Activated T-cell treated with anti-CD3 and anti-CD28 coated beads, Interleukin-2, amount 50 U/mL, for 4 hours (primary cell): ENCODE results near the gene TEKT5. TPM values are rescaled to one million over a fixed set of nuclear protein-coding genes. Genes with fewer than 3 reads are reported as not detected.
"Not testable (repeated sequence)": the region's sequence is repeated elsewhere in the genome, so short reads cannot be mapped to it uniquely, and the experiment has no call there.

Source experiments
- ATAC-seq, 2 donors: fragments of 200-7000 bp; cut with Tn5 transposase; one replicate each; pipeline ENCODE4 v1.10.0; 2021
- DNase-seq: peaks from one replicate; pipeline ENCODE4 v3.0.0-alpha.2; 2020
- H3K27me3 Mint-ChIP-seq: one replicate; pipeline ENCODE4 v1.8.0; 2021; ENCODE audit warnings: low read depth, mixed read lengths
- H3K36me3 Mint-ChIP-seq: one replicate; pipeline ENCODE4 v1.8.0; 2022; ENCODE audit warnings: mixed read lengths; ENCODE audit not compliant: insufficient read depth
- H3K4me1 Mint-ChIP-seq: one replicate; pipeline ENCODE4 v1.8.0; 2021; ENCODE audit warnings: low read depth, mixed read lengths
- H3K4me3 Mint-ChIP-seq: one replicate; pipeline ENCODE4 v1.8.0; 2021; ENCODE audit warnings: mild to moderate bottlenecking, moderate library complexity, mixed read lengths
- H3K9me3 Mint-ChIP-seq: one replicate; pipeline ENCODE4 v1.8.0; 2021; ENCODE audit warnings: mixed read lengths
- total RNA-seq, 3 donors: library from RNA; stranded (reverse); gene quantifications; one replicate each; pipeline ENCODE4 v1.2.1, GENCODE V29; 2021

Gene TEKT5
- total RNA-seq, 3 donors from 2014 or later = not detected

- Mint-ChIP-seq H3K4me1 (no peaks in the 10 kb centered on the region), H3K4me3 (no peak overlapping the region)
- no peak for ATAC-seq
These were observed 14.2 kb upstream of the TEKT5 start for GRCh38 chr16:10708969-10709368.

DNA sequence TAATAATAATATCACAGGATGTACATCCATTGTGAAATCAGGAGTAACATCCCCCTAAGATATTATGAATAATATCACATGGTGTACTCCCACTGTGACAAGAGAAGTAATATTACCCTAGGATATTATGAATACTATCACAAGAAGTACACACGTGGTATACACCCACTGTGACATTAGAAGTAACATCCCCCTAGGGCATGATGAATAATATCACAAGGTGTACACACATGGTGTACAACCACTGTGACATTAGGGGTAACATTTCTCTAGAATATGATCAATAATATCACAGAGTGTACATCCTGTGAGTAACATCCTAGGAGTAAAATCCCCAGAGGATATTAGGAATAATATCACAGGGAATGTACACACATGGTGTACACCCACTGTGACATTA, 5.0 kb upstream of the TEKT5 start:
- no peak for ATAC-seq
- Mint-ChIP-seq H3K9me3 (no peaks in the 10 kb centered on the region), H3K36me3 (no peaks in the 10 kb centered on the region), H3K27me3 (peaks cover 14% of the 10 kb centered on the region), H3K4me1 (no peaks in the 10 kb centered on the region), H3K4me3 (no peak overlapping the region)
- no peak for DNase-seq

More at GRCh38 chr16:10708969-10709368, 14.2 kb upstream of the TEKT5 start:
- Mint-ChIP-seq H3K36me3 (no peaks in the 10 kb centered on the region), H3K27me3 (peaks cover 9% of the 10 kb centered on the region), H3K9me3 (no peaks in the 10 kb centered on the region)
- no peak for DNase-seq

DNA sequence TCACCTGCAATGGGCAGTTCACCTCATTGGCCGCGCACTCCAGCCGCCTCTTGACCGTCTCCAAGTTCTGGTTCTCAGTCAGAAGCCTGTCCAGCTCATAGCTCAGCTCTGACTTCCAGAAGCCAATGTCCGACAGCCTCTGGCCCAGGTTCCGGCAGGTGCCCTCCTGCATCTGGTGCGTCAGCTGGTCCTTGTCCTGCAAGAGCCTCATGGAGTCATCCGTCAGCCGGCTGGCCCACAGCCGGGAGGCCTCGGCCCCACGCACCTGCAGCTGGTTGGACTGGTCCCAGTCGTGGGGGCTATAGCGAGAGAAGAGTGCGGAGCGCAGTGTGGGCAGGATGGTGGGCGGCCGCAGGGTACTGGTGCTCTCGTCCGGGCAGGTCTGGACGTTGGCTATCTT, 424 bp downstream of the TEKT5 start:
- Mint-ChIP-seq H3K36me3 (no peaks in the 10 kb centered on the region), H3K4me3 (no peak overlapping the region), H3K4me1 (no peaks in the 10 kb centered on the region), H3K27me3 (peaks cover 36% of the 10 kb centered on the region), H3K9me3 (no peaks in the 10 kb centered on the region)
- no peak for DNase-seq
- ATAC-seq = no peak

DNA sequence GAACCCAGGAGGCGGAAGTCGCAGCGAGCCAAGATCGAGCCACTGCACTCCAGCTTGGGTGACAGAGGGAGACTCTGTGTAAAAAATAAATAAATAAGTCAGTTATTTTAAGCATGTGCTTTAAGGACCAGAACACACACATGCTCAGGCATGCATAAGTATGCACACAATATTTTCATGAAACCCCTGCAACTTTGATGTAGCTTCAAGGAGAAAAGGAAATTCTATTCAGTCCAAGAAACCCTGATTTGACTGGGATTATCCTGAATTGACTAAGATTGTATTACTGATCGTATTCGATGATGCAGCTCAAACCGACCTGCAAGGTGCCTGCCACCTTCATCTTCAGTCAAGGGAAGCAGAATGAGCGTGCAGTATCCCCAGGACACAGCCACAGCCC, 841 bp downstream of the TEKT5 start:
- H3K9me3 Mint-ChIP-seq = no peaks in the 10 kb centered on the region
- H3K27me3 Mint-ChIP-seq = peaks cover 36% of the 10 kb centered on the region
- ATAC-seq (no peak), DNase-seq (no peak)
- H3K4me3 Mint-ChIP-seq = no peak overlapping the region
- no peaks in the 10 kb centered on the region for H3K4me1 Mint-ChIP-seq
- H3K36me3 Mint-ChIP-seq = no peaks in the 10 kb centered on the region

DNA sequence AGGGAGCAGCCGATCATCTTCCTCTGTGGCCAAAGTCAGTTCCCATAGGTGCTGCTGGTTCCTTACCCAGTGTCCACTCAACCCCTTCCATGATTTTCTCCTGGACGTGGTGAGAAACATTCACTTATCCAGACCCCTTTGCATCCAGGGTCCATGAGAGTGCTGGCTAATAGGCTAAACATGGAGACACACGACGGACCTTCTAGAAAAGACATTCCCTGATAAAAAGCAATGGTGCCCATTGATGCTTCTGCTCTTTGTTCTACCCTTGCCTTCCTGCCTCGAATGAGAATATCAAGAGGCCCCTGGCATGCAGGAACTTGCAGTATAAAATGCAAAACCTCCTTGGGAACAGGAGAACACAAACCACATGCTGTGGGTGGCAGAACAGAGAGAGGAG, 2.3 kb downstream of the TEKT5 start:
- no peaks in the 10 kb centered on the region for H3K36me3 Mint-ChIP-seq
- H3K4me1 Mint-ChIP-seq = no peaks in the 10 kb centered on the region
- ATAC-seq (no peak), DNase-seq (no peak)
- peaks cover 36% of the 10 kb centered on the region for H3K27me3 Mint-ChIP-seq
- H3K4me3 Mint-ChIP-seq = no peak overlapping the region
- H3K9me3 Mint-ChIP-seq = no peaks in the 10 kb centered on the region

GRCh38 chr16:10688726-10689125, 6.0 kb downstream of the TEKT5 start:
- no peaks in the 10 kb centered on the region for H3K36me3 Mint-ChIP-seq
- H3K4me1 Mint-ChIP-seq = no peaks in the 10 kb centered on the region
- H3K4me3 Mint-ChIP-seq = no peak overlapping the region
- ATAC-seq (no peak), DNase-seq (no peak)
- H3K27me3 Mint-ChIP-seq = peaks cover 25% of the 10 kb centered on the region
- H3K9me3 Mint-ChIP-seq = no peaks in the 10 kb centered on the region

- no peaks in the 10 kb centered on the region for H3K4me1 Mint-ChIP-seq
- no peak for ATAC-seq
- H3K27me3 Mint-ChIP-seq = peaks cover 25% of the 10 kb centered on the region
- H3K4me3 Mint-ChIP-seq = no peak overlapping the region
- no peak for DNase-seq
- H3K36me3 Mint-ChIP-seq = no peaks in the 10 kb centered on the region
- H3K9me3 Mint-ChIP-seq = no peaks in the 10 kb centered on the region
These were observed 6.4 kb downstream of the TEKT5 start for GRCh38 chr16:10688291-10688690.

- ATAC-seq (no peak), DNase-seq (no peak)
- no peak overlapping the region for H3K4me3 Mint-ChIP-seq
- H3K4me1 Mint-ChIP-seq = no peaks in the 10 kb centered on the region
- H3K36me3 Mint-ChIP-seq = no peaks in the 10 kb centered on the region
- H3K9me3 Mint-ChIP-seq = no peaks in the 10 kb centered on the region
- H3K27me3 Mint-ChIP-seq = peaks cover 11% of the 10 kb centered on the region
These were observed 9.0 kb downstream of the TEKT5 start for GRCh38 chr16:10685709-10686108.

GRCh38 chr16:10684511-10685151, 10.1 kb downstream of the TEKT5 start:
- H3K4me1 Mint-ChIP-seq = no peaks in the 10 kb centered on the region
- H3K4me3 Mint-ChIP-seq = no peak overlapping the region
- no peaks in the 10 kb centered on the region for H3K36me3 Mint-ChIP-seq
- peaks cover 3% of the 10 kb centered on the region for H3K27me3 Mint-ChIP-seq
- no peak for ATAC-seq
- DNase-seq = no peak
- H3K9me3 Mint-ChIP-seq = no peaks in the 10 kb centered on the region

GRCh38 chr16:10683170-10683569, 11.6 kb downstream of the TEKT5 start:
- Mint-ChIP-seq H3K36me3 (no peaks in the 10 kb centered on the region), H3K4me1 (no peaks in the 10 kb centered on the region), H3K4me3 (no peak overlapping the region), H3K9me3 (no peaks in the 10 kb centered on the region), H3K27me3 (peaks cover 2% of the 10 kb centered on the region)
- ATAC-seq (no peak), DNase-seq (no peak)

GRCh38 chr16:10682604-10683003, 12.1 kb downstream of the TEKT5 start:
- no peak for ATAC-seq
- Mint-ChIP-seq H3K36me3 (no peaks in the 10 kb centered on the region), H3K4me1 (no peaks in the 10 kb centered on the region), H3K4me3 (no peak overlapping the region), H3K9me3 (no peaks in the 10 kb centered on the region), H3K27me3 (peaks cover 2% of the 10 kb centered on the region)
- DNase-seq = no peak

DNA sequence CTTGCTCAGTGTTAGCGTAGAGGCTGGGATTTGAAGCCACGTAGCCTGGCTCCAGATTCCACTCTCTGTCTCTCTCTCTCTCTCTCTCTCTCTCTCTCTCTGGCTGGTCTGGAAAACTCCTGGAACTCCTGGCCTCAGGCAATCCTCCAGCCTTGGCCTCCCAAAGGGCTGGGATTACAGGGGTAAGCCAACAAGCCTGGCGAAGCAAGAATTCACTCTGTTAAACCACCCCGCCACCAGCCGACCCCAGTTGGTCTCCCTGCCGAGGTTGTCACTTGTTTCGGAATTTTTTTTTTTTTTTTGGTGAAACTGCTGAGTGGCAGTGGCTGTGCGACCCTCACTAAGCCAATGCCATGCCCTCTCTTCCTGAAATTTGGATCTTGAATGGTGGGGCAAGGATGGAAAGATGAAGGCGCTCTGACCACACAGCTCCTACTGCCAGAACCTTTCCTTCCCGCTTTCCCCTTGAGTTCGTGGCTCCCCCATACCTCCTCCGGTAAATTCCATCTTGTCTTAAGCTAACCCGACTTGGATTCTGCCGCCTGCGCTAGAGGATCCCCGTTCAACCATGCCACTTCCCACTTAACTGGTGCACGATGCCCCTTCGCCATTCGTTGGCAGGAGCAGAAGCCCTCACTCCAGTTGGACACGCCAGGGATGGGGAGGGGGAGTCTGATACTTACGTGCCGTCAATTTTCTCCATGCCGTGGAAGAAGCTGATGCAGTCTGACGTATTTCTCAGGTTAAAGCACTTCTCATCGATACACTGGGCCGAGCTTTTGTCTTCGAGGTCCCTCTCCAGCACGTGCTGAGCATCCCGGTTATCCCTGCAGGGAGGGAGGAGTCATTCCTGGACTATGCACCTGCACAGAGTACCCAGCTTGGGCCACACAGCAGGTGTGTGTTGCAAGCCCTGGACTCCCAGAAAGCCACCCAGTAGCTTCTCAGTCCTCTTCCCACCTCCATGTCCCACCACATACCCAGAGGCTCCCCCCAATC, 13.1 kb downstream of the TEKT5 start:
- H3K36me3 Mint-ChIP-seq = no peaks in the 10 kb centered on the region
- ATAC-seq (no peak), DNase-seq (no peak)
- H3K4me1 Mint-ChIP-seq = no peaks in the 10 kb centered on the region
- peaks cover 9% of the 10 kb centered on the region for H3K27me3 Mint-ChIP-seq
- H3K4me3 Mint-ChIP-seq = no peak overlapping the region
- no peaks in the 10 kb centered on the region for H3K9me3 Mint-ChIP-seq

DNA sequence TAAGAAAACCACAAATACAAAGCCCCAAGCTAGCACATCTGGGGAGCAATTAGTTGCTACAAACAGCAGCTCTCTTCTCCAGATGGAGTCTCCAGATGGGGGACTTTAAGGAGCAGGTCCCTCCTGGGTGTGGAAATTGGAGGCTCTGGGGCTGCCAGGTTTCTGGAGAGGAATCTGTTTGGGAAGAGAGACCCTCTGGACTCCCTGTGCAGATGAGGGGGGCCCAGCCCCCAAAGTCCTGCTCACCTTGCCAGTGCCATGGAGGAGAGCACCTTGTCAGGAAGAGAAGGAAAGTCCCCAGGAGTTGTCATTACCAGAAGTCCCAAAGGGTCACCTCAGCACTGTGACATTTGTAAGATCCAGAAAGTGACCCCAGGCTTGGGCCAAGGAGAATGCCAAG, 14.8 kb downstream of the TEKT5 start:
- DNase-seq (no peak), ATAC-seq (no peak)
- Mint-ChIP-seq H3K36me3 (no peaks in the 10 kb centered on the region), H3K4me1 (no peaks in the 10 kb centered on the region), H3K9me3 (no peaks in the 10 kb centered on the region), H3K4me3 (no peak overlapping the region), H3K27me3 (peaks cover 7% of the 10 kb centered on the region)

- not testable (repeated sequence) for H3K36me3 Mint-ChIP-seq, H3K27me3 Mint-ChIP-seq, H3K4me3 Mint-ChIP-seq, DNase-seq, ATAC-seq, H3K9me3 Mint-ChIP-seq, H3K4me1 Mint-ChIP-seq
These were observed 15.3 kb downstream of the TEKT5 start for GRCh38 chr16:10679441-10679840.

GRCh38 chr16:10678655-10679054, 16.1 kb downstream of the TEKT5 start:
- DNase-seq (no peak), ATAC-seq (no peak)
- no peaks in the 10 kb centered on the region for H3K36me3 Mint-ChIP-seq
- H3K9me3 Mint-ChIP-seq = no peaks in the 10 kb centered on the region
- H3K27me3 Mint-ChIP-seq = peaks cover 7% of the 10 kb centered on the region
- H3K4me3 Mint-ChIP-seq = no peak overlapping the region
- H3K4me1 Mint-ChIP-seq = no peaks in the 10 kb centered on the region
